H9 (cell line): ENCODE results near the gene CRB3. TPM values are rescaled to one million over a fixed set of nuclear protein-coding genes. Genes with fewer than 3 reads are reported as not detected.

Source experiments
- DNase-seq: peaks from one replicate; pipeline ENCODE4 v3.0.0-alpha.2; 2017
- H2AFZ ChIP-seq: one replicate; pipeline ENCODE4 v1.6.1; 2013; ENCODE audit warnings: mild to moderate bottlenecking, low read length, control low read depth, moderate library complexity
- H2AK5ac ChIP-seq: 2 replicates; pipeline ENCODE4 v1.6.1; 2013; ENCODE audit warnings: low read length, control low read depth, mixed read lengths; ENCODE audit not compliant: insufficient read length
- H2BK120ac ChIP-seq: one replicate; pipeline ENCODE4 v1.6.1; 2013; ENCODE audit warnings: low read depth, mild to moderate bottlenecking, low read length, control low read depth, inconsistent platforms; ENCODE audit not compliant: poor library complexity, severe bottlenecking
- H2BK12ac ChIP-seq: 2 replicates; pipeline ENCODE4 v1.6.1; 2013; ENCODE audit warnings: low read length, control low read depth, mixed read lengths, low read depth; ENCODE audit not compliant: insufficient read length
- H2BK15ac ChIP-seq: 2 replicates; pipeline ENCODE4 v1.6.1; 2013; ENCODE audit warnings: low read depth, low read length, control low read depth
- H2BK20ac ChIP-seq: one replicate; pipeline ENCODE4 v1.6.1; 2013; ENCODE audit warnings: low read depth, mild to moderate bottlenecking, low read length, control low read depth, inconsistent platforms; ENCODE audit not compliant: poor library complexity, severe bottlenecking
- H2BK5ac ChIP-seq: 2 replicates; pipeline ENCODE4 v1.6.1; 2013; ENCODE audit warnings: low read length, control low read depth, mixed read lengths; ENCODE audit not compliant: insufficient read length
- H3K14ac ChIP-seq: 2 replicates; pipeline ENCODE4 v1.6.1; 2013; ENCODE audit warnings: low read length, control low read depth; ENCODE audit not compliant: insufficient read depth
- H3K18ac ChIP-seq: 2 replicates; pipeline ENCODE4 v1.6.1; 2013; ENCODE audit warnings: low read depth, mild to moderate bottlenecking, mixed read lengths, low read length, control low read depth; ENCODE audit not compliant: insufficient read length
- H3K23ac ChIP-seq: 2 replicates; pipeline ENCODE4 v1.6.1; 2013; ENCODE audit warnings: low read length, control low read depth, mixed read lengths, low read depth; ENCODE audit not compliant: insufficient read length
- H3K23me2 ChIP-seq: 2 replicates; pipeline ENCODE4 v1.6.1; 2013; ENCODE audit warnings: low read depth, mild to moderate bottlenecking, mixed read lengths, low read length, control low read depth; ENCODE audit not compliant: insufficient read length, poor library complexity, severe bottlenecking
- H3K27ac ChIP-seq: 2 replicates; pipeline ENCODE4 v1.5.1; 2013; ENCODE audit warnings: low read length, control low read depth, mixed read lengths, low read depth; ENCODE audit not compliant: insufficient read length
- H3K27me3 ChIP-seq: 2 replicates; pipeline ENCODE4 v1.6.1; 2013; ENCODE audit warnings: low read length, control low read depth, inconsistent platforms; ENCODE audit not compliant: insufficient read depth
- H3K4ac ChIP-seq: 2 replicates; pipeline ENCODE4 v1.6.1; 2013; ENCODE audit warnings: low read depth, mild to moderate bottlenecking, control low read depth, inconsistent platforms, low read length, moderate library complexity
- H3K4me1 ChIP-seq: 2 replicates; pipeline ENCODE4 v1.6.1; 2013; ENCODE audit warnings: low read length, control low read depth, inconsistent platforms; ENCODE audit not compliant: insufficient read depth
- H3K4me2 ChIP-seq: 2 replicates; pipeline ENCODE4 v1.6.1; 2013; ENCODE audit warnings: low read length, control low read depth, mixed read lengths; ENCODE audit not compliant: insufficient read length, insufficient read depth
- H3K56ac ChIP-seq: 2 replicates; pipeline ENCODE4 v1.6.1; 2013; ENCODE audit warnings: low read depth, mild to moderate bottlenecking, mixed read lengths, low read length, control low read depth; ENCODE audit not compliant: insufficient read length
- H3K79me1 ChIP-seq: 2 replicates; pipeline ENCODE4 v1.6.1; 2013; ENCODE audit warnings: low read depth, mild to moderate bottlenecking, moderate library complexity, low read length, control low read depth, inconsistent platforms; ENCODE audit not compliant: insufficient read depth, poor library complexity, severe bottlenecking
- H3K79me2 ChIP-seq: 2 replicates; pipeline ENCODE4 v1.6.1; 2013; ENCODE audit warnings: low read length, control low read depth, inconsistent platforms; ENCODE audit not compliant: insufficient read depth
- H3K9ac ChIP-seq: 2 replicates; pipeline ENCODE4 v1.6.1; 2013; ENCODE audit warnings: low read length, control low read depth, mixed read lengths; ENCODE audit not compliant: insufficient read length; ENCODE audit errors: extremely low read depth
- H3K9me3 ChIP-seq: one replicate; pipeline ENCODE4 v1.6.1; 2013; ENCODE audit warnings: low read depth, low read length, inconsistent platforms; ENCODE audit not compliant: control insufficient read depth
- H3T11ph ChIP-seq: one replicate; pipeline ENCODE4 v1.6.1; 2013; ENCODE audit warnings: mild to moderate bottlenecking, low read length, control low read depth, inconsistent platforms
- H4K20me1 ChIP-seq: one replicate; pipeline ENCODE4 v1.6.1; 2013; ENCODE audit not compliant: control insufficient read depth, insufficient read length, insufficient read depth
- H4K5ac ChIP-seq: 2 replicates; pipeline ENCODE4 v1.6.1; 2013; ENCODE audit warnings: low read depth, mild to moderate bottlenecking, mixed read lengths, low read length, control low read depth; ENCODE audit not compliant: insufficient read length
- H4K8ac ChIP-seq: replicated peaks from 2 replicates; pipeline ENCODE4 v1.6.1; 2013; ENCODE audit warnings: low read length, control low read depth, mixed read lengths, low read depth; ENCODE audit not compliant: insufficient read length
- H4K91ac ChIP-seq: 2 replicates; pipeline ENCODE4 v1.6.1; 2013; ENCODE audit warnings: low read depth, mild to moderate bottlenecking, moderate library complexity, mixed read lengths, low read length, control low read depth; ENCODE audit not compliant: insufficient read length
- H3K27ac Mint-ChIP-seq, 3 experiments: 2 replicates in 2 of 3; 3 replicates in 1 of 3; pipeline ENCODE4 v1.8.0; 2020 to 2021; ENCODE audit warnings: mixed read lengths in 3 of 3, mild to moderate bottlenecking in 1 of 3, moderate library complexity in 1 of 3
- H3K27me3 Mint-ChIP-seq: 2 replicates; pipeline ENCODE4 v1.8.0; 2021; ENCODE audit warnings: low read depth, mild to moderate bottlenecking, moderate library complexity, mixed read lengths
- H3K36me3 Mint-ChIP-seq, 3 experiments: 2 replicates in 2 of 3; 3 replicates in 1 of 3; pipeline ENCODE4 v1.8.0; 2020 to 2021; ENCODE audit warnings: low read depth in 3 of 3, mixed read lengths in 3 of 3; ENCODE audit not compliant: insufficient read depth in 1 of 3
- H3K4me1 Mint-ChIP-seq, 2 experiments: 2 replicates each; pipeline ENCODE4 v1.8.0; 2020; ENCODE audit warnings: mixed read lengths in 2 of 2
- H3K4me3 Mint-ChIP-seq, 2 experiments: 2 replicates in 1 of 2; 3 replicates in 1 of 2; pipeline ENCODE4 v1.8.0; 2020 to 2021; ENCODE audit warnings: mild to moderate bottlenecking in 2 of 2, mixed read lengths in 2 of 2, moderate library complexity in 1 of 2
- H3K9me3 Mint-ChIP-seq, 2 experiments: 2 replicates in 1 of 2; 3 replicates in 1 of 2; pipeline ENCODE4 v1.8.0; 2020; ENCODE audit warnings: mild to moderate bottlenecking in 2 of 2, mixed read lengths in 2 of 2, moderate library complexity in 1 of 2
- CTCF ChIP-seq: fragments of 200-600 bp; sonication (generic); conservative IDR thresholded peaks from 3 replicates; pipeline ENCODE4 v1.8.0; 2021; ENCODE audit warnings: antibody characterized with exemption, mild to moderate bottlenecking
- WGBS: extraction: QIAGEN DNeasy Blood & Tissue Kit; methylation state at CpG from one replicate; pipeline ENCODE4 v1.1.7; 2013; ENCODE audit warnings: missing lambda C conversion rate, low lambda C conversion rate, mixed read lengths; ENCODE audit not compliant: insufficient read length; ENCODE audit errors: extremely low coverage; 5-methylcytosine and 5-hydroxymethylcytosine counted together
- total RNA-seq: library from RNA; stranded (reverse); gene quantifications from 2 replicates; pipeline ENCODE4 v1.2.1, GENCODE V29; 2021

CRB3 gene
- total RNA-seq, 1 experiment from 2014 or later = 32.1 TPM

GRCh38 chr19:6509118-6509971, 45.3 kb downstream of the CRB3 start:
- no peak overlapping the region for H2AFZ ChIP-seq
- no peaks in the 10 kb centered on the region for H3K9me3 Mint-ChIP-seq

More at GRCh38 chr19:6509118-6509971, 45.3 kb downstream of the CRB3 start:
- Histone ChIP-seq H3K9me3 (no peaks in the 10 kb centered on the region), H3K79me2 (no peaks in the 10 kb centered on the region), H4K5ac (no peak overlapping the region), H2BK120ac (no peak overlapping the region), H2AK5ac (no peak overlapping the region), H2BK5ac (no peak overlapping the region), H4K20me1 (no peaks in the 10 kb centered on the region), H3K4me1 (no peaks in the 10 kb centered on the region), H3K14ac (no peak overlapping the region), H4K8ac (no peak overlapping the region), H2BK20ac (no peak overlapping the region), H3K56ac (no peak overlapping the region), H3K27ac (no peak overlapping the region), H2BK15ac (no peak overlapping the region), H3K9ac (no peak overlapping the region), H3K4ac (no peak overlapping the region), H3K23ac (no peak overlapping the region), H3K27me3 (no peaks in the 10 kb centered on the region), H2BK12ac (no peak overlapping the region), H3K23me2 (no peaks in the 10 kb centered on the region), H3T11ph (no peak overlapping the region), H4K91ac (no peak overlapping the region), H3K18ac (no peak overlapping the region), H3K79me1 (no peaks in the 10 kb centered on the region), H3K4me2 (no peak overlapping the region)
- Mint-ChIP-seq H3K4me1 (peaks cover 0 to 6% of the 10 kb centered on the region in 2 experiments; a peak in 3 of 4 replicates), H3K27me3 (peaks cover 4% of the 10 kb centered on the region), H3K36me3 (no peaks in the 10 kb centered on the region; a peak in 1 of 7 replicates), H3K27ac (no peak overlapping the region), H3K4me3 (no peak overlapping the region)
- no peak for TF ChIP-seq CTCF
- no peak for DNase-seq
- WGBS = no CpG with 5 or more reads among the region's 20 CpGs
